ENCODE measurements around the gene REPIN1.

- TF ChIP-seq, protein P1, sequence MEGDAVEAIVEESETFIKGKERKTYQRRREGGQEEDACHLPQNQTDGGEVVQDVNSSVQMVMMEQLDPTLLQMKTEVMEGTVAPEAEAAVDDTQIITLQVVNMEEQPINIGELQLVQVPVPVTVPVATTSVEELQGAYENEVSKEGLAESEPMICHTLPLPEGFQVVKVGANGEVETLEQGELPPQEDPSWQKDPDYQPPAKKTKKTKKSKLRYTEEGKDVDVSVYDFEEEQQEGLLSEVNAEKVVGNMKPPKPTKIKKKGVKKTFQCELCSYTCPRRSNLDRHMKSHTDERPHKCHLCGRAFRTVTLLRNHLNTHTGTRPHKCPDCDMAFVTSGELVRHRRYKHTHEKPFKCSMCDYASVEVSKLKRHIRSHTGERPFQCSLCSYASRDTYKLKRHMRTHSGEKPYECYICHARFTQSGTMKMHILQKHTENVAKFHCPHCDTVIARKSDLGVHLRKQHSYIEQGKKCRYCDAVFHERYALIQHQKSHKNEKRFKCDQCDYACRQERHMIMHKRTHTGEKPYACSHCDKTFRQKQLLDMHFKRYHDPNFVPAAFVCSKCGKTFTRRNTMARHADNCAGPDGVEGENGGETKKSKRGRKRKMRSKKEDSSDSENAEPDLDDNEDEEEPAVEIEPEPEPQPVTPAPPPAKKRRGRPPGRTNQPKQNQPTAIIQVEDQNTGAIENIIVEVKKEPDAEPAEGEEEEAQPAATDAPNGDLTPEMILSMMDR (IDR thresholded peaks at IDR 0.05) = no peak
- TF ChIP-seq POLR2AphosphoS5 (IDR thresholded peaks at IDR 0.05) = no peak
- TF ChIP-seq POLR2A (IDR thresholded peaks at IDR 0.05) = no peak
- TF ChIP-seq EP300 (IDR thresholded peaks at IDR 0.05) = no peak
Measured at GRCh38 chr7:150360363-150361058, 8.1 kb upstream of the REPIN1 start.

All from sigmoid colon (tissue), 4 donors.